ENCODE measurements around the gene PNLIPRP2.

PNLIPRP2 gene

GRCh38 chr10:116657863-116658551 lies 37.3 kb downstream of the PNLIPRP2 start:
- DNase-seq: no peak

- DNase-seq: no peak
Measured at GRCh38 chr10:116659049-116659670, 38.4 kb downstream of the PNLIPRP2 start.

GRCh38 chr10:116660860-116661259 lies 40.1 kb downstream of the PNLIPRP2 start:
- DNase-seq: no peak

GRCh38 chr10:116663342-116663741 lies 42.6 kb downstream of the PNLIPRP2 start:
- no peak for DNase-seq

- DNase-seq: no peak
Measured at GRCh38 chr10:116664631-116665030, 43.9 kb downstream of the PNLIPRP2 start.

- no peak for DNase-seq
Measured at GRCh38 chr10:116665541-116666125, 44.9 kb downstream of the PNLIPRP2 start.

- no peak for DNase-seq
Measured at GRCh38 chr10:116667484-116667883, 46.7 kb downstream of the PNLIPRP2 start.

GRCh38 chr10:116668018-116668417 lies 47.3 kb downstream of the PNLIPRP2 start:
- DNase-seq: no peak

- no peak for DNase-seq
Measured at GRCh38 chr10:116668446-116668845, 47.7 kb downstream of the PNLIPRP2 start.

- no peak for DNase-seq
Measured at GRCh38 chr10:116669080-116669479, 48.3 kb downstream of the PNLIPRP2 start.

- no peak for DNase-seq
Measured at GRCh38 chr10:116669832-116670644, 49.3 kb downstream of the PNLIPRP2 start.

GRCh38 chr10:116670706-116671105 lies 50.0 kb downstream of the PNLIPRP2 start:
- no peak for DNase-seq

GRCh38 chr10:116671274-116671926 lies 50.6 kb downstream of the PNLIPRP2 start:
- peak; percentile 1 for DNase-seq

- DNase-seq: no peak
Measured at GRCh38 chr10:116672891-116673290, 52.1 kb downstream of the PNLIPRP2 start.

GRCh38 chr10:116673866-116674265 lies 53.1 kb downstream of the PNLIPRP2 start:
- no peak for DNase-seq

- no peak for DNase-seq
Measured at GRCh38 chr10:116674901-116675423, 54.2 kb downstream of the PNLIPRP2 start.

- no peak for DNase-seq
Measured at GRCh38 chr10:116676118-116676517, 55.4 kb downstream of the PNLIPRP2 start.

GRCh38 chr10:116676633-116677032 lies 55.9 kb downstream of the PNLIPRP2 start:
- DNase-seq: no peak

- DNase-seq: no peak
Measured at GRCh38 chr10:116679351-116679750, 58.6 kb downstream of the PNLIPRP2 start.

- no peak for DNase-seq
Measured at GRCh38 chr10:116683166-116683565, 62.4 kb downstream of the PNLIPRP2 start.

GRCh38 chr10:116683821-116684220 lies 63.1 kb downstream of the PNLIPRP2 start:
- DNase-seq: no peak

- DNase-seq: no peak
Measured at GRCh38 chr10:116684781-116685180, 64.0 kb downstream of the PNLIPRP2 start.

Measured in fibroblast of skin of back (primary cell).